HG03280 (cell line): ENCODE results near the gene AURKAIP1.

Source experiments
- ATAC-seq: cut with Tn5 transposase; IDR thresholded peaks from one replicate; pipeline ENCODE4 v1.9.1; 2021; ENCODE audit warnings: mild to moderate bottlenecking, moderate library complexity; ENCODE audit not compliant: unreplicated experiment

Gene AURKAIP1

GRCh38 chr1:1361982-1362423 is 13.0 kb downstream of the AURKAIP1 start:
- no peak for ATAC-seq

GRCh38 chr1:1361233-1361981 is 13.6 kb downstream of the AURKAIP1 start:
- no peak for ATAC-seq

GRCh38 chr1:1360506-1361169 is 14.4 kb downstream of the AURKAIP1 start:
- ATAC-seq, result no peak

- no peak for ATAC-seq
These were observed 15.1 kb downstream of the AURKAIP1 start for GRCh38 chr1:1359664-1360468.

- ATAC-seq, result no peak
These were observed 15.7 kb downstream of the AURKAIP1 start for GRCh38 chr1:1359308-1359663.

GRCh38 chr1:1358433-1359271 is 16.4 kb downstream of the AURKAIP1 start, which contains the start of gene MXRA8:
MXRA8 (minus strand) TSS chr1:1358555; CDS start chr1:1358504, 51 bp downstream.
- ATAC-seq, result no peak

GRCh38 chr1:1357871-1358432 is 17.1 kb downstream of the AURKAIP1 start:
- ATAC-seq, result no peak

- ATAC-seq, result no peak
These were observed 18.1 kb downstream of the AURKAIP1 start for GRCh38 chr1:1356796-1357401.

- no peak for ATAC-seq
These were observed 18.7 kb downstream of the AURKAIP1 start for GRCh38 chr1:1356166-1356795.

- ATAC-seq, result no peak
These were observed 19.6 kb downstream of the AURKAIP1 start for GRCh38 chr1:1355416-1355815.

GRCh38 chr1:1354271-1355247 is 20.4 kb downstream of the AURKAIP1 start:
- no peak for ATAC-seq

- ATAC-seq, result no peak
These were observed 21.4 kb downstream of the AURKAIP1 start for GRCh38 chr1:1353389-1354151.

GRCh38 chr1:1352786-1353388 is 22.1 kb downstream of the AURKAIP1 start:
- ATAC-seq, result no peak

GRCh38 chr1:1351511-1352427 is 23.2 kb downstream of the AURKAIP1 start:
- ATAC-seq, result no peak

- peak; percentile 75 for ATAC-seq
These were observed 25.6 kb downstream of the AURKAIP1 start, which contains the start of gene DVL1 for GRCh38 chr1:1349256-1350012. DVL1 (minus strand) TSS chr1:1349418; CDS start chr1:1349065, 353 bp downstream.
